Measurements from ENCODE around the gene EIF2AK3. TPM values are rescaled to one million over a fixed set of nuclear protein-coding genes. Genes with fewer than 3 reads are reported as not detected.

The EIF2AK3 gene
- polyA plus RNA-seq, 1 experiment, result 3.8 TPM

- TF ChIP-seq CTCF (IDR thresholded peaks at IDR 0.05; ENCODE audit: insufficient read depth, low read depth, low read length), result no peak
- no peak overlapping the region for H3K4me3 ChIP-seq (ENCODE audit: low read depth, low read length)
- H3K27me3 ChIP-seq (ENCODE audit: control insufficient read depth, insufficient read depth, low read length), result no peaks in the 10 kb centered on the region
- CTCF ChIA-PET, result interaction anchor here (1.5 kb wide), 1 partner anchor 70 kb away, joined by 5 read pairs; no protein-coding TSS in a partner anchor
- H3K36me3 ChIP-seq (ENCODE audit: control insufficient read depth, insufficient read depth, low read length), result no peaks in the 10 kb centered on the region
- POLR2A ChIA-PET, result no interaction called here
- DNase-seq (ENCODE audit: low read depth), result no peak
Observed at GRCh38 chr2:88602022-88602421, 25.2 kb downstream of the EIF2AK3 start.

- no peak for TF ChIP-seq CTCF (IDR thresholded peaks at IDR 0.05; ENCODE audit: insufficient read depth, low read depth, low read length)
- no peak for DNase-seq (ENCODE audit: low read depth)
- POLR2A ChIA-PET, result no interaction called here
- Histone ChIP-seq H3K36me3 (ENCODE audit: control insufficient read depth, insufficient read depth, low read length) (no peaks in the 10 kb centered on the region), H3K27me3 (ENCODE audit: control insufficient read depth, insufficient read depth, low read length) (no peaks in the 10 kb centered on the region), H3K4me3 (ENCODE audit: low read depth, low read length) (no peak overlapping the region)
- CTCF ChIA-PET, result interaction anchor here (1.2 to 1.5 kb wide), 2 partner anchors 9 to 71 kb away, joined by 3 to 5 read pairs; no protein-coding TSS in a partner anchor
Observed at GRCh38 chr2:88601286-88601685, 26.0 kb downstream of the EIF2AK3 start.

DNA sequence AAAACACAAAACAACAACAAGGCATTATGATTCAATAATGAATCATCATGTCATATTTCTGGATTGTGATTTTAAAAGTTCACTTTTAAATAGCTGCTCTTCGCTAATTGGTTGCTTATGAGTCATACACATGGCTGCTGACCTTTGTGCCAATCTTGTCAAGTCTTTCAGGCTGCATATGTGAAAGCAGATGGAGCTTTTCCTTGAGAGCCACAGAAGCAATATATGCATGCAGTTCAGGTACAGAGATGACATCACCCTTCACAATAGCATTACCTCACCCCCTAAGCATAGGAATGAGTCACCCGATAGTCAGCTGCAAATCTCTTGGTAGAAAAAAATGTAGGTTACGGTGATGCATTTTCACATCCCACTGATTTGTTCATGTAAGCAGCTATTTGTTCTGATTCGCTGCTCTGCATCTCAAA, 27.2 kb downstream of the EIF2AK3 start:
- TF ChIP-seq CTCF (IDR thresholded peaks at IDR 0.05; ENCODE audit: insufficient read depth, low read depth, low read length), result no peak
- CTCF ChIA-PET, result interaction anchor here (0.8 to 1.4 kb wide), 4 partner anchors 8 to 73 kb away, joined by 3 read pairs; no protein-coding TSS in a partner anchor
- DNase-seq (ENCODE audit: low read depth), result peak; percentile 75
- POLR2A ChIA-PET, result no interaction called here
- Histone ChIP-seq H3K27me3 (ENCODE audit: control insufficient read depth, insufficient read depth, low read length) (no peaks in the 10 kb centered on the region), H3K4me3 (ENCODE audit: low read depth, low read length) (no peak overlapping the region), H3K36me3 (ENCODE audit: control insufficient read depth, insufficient read depth, low read length) (no peaks in the 10 kb centered on the region)

GRCh38 chr2:88599527-88599926, 27.7 kb downstream of the EIF2AK3 start:
- no peak for TF ChIP-seq CTCF (IDR thresholded peaks at IDR 0.05; ENCODE audit: insufficient read depth, low read depth, low read length)
- DNase-seq (ENCODE audit: low read depth), result no peak
- ChIA-PET POLR2A (no interaction called here), CTCF (interaction anchor here (0.8 to 1.4 kb wide), 3 partner anchors 70 to 74 kb away, joined by 3 read pairs; no protein-coding TSS in a partner anchor)
- Histone ChIP-seq H3K4me3 (ENCODE audit: low read depth, low read length) (no peak overlapping the region), H3K27me3 (ENCODE audit: control insufficient read depth, insufficient read depth, low read length) (no peaks in the 10 kb centered on the region), H3K36me3 (ENCODE audit: control insufficient read depth, insufficient read depth, low read length) (0 out of 2 replicates have a peak, but pooled peaks cover 1% of the 10 kb centered on the region)

DNA sequence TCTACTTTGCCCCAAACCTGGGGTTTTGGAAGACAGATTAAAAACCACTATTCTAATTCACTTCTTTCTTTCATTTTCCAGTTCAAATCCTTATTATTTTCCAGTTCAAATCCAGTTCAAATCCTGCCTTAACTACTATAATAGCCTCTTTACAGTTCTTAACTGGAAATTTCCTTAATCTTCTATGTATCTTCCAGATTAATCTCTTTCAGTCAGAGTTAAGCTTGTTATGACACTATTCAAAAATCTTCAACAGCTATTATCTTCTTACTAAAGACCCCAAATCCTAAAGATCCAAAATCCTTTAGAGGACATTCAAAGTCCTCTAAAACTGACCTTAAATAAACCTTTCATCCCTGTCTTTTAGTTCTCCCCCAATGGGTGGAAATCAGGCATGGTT, 30.1 kb downstream of the EIF2AK3 start:
- TF ChIP-seq CTCF (IDR thresholded peaks at IDR 0.05; ENCODE audit: insufficient read depth, low read depth, low read length), result no peak
- ChIA-PET POLR2A (no interaction called here), CTCF (interaction anchor here (18.8 kb wide), 1 partner anchor 72 kb away, joined by 328 read pairs; no protein-coding TSS in a partner anchor)
- Histone ChIP-seq H3K27me3 (ENCODE audit: control insufficient read depth, insufficient read depth, low read length) (no peaks in the 10 kb centered on the region), H3K4me3 (ENCODE audit: low read depth, low read length) (no peak overlapping the region), H3K36me3 (ENCODE audit: control insufficient read depth, insufficient read depth, low read length) (0 out of 2 replicates have a peak, but pooled peaks cover 5% of the 10 kb centered on the region)
- DNase-seq (ENCODE audit: low read depth), result no peak

Measured in BJ (cell line).